Hematopoietic multipotent progenitor cell treated with erythropoietin and hydrocortisone succinate and interleukin-3 and kit ligand, for 15 days (in vitro differentiated cells): ENCODE data around the gene TBCD.

Experiments
- DNase-seq: peaks from one replicate; pipeline ENCODE4 v3.0.0-alpha.2; 2015; ENCODE audit warnings: low spot score

TBCD gene

GRCh38 chr17:82810644-82811430 is 59.0 kb downstream of the TBCD start:
- DNase-seq, result no peak

GRCh38 chr17:82812058-82812457 is 60.2 kb downstream of the TBCD start:
- no peak for DNase-seq

GRCh38 chr17:82812601-82813000 is 60.7 kb downstream of the TBCD start:
- DNase-seq, result no peak

- DNase-seq, result no peak
These were observed 61.6 kb downstream of the TBCD start for GRCh38 chr17:82813299-82814051.

- DNase-seq, result no peak
These were observed 63.0 kb downstream of the TBCD start for GRCh38 chr17:82814834-82815233.

GRCh38 chr17:82815354-82815753 is 63.5 kb downstream of the TBCD start:
- no peak for DNase-seq

GRCh38 chr17:82815790-82816305 is 64.0 kb downstream of the TBCD start:
- DNase-seq, result no peak

GRCh38 chr17:82816358-82816757 is 64.5 kb downstream of the TBCD start:
- DNase-seq, result no peak

GRCh38 chr17:82817947-82818346 is 66.1 kb downstream of the TBCD start:
- no peak for DNase-seq

GRCh38 chr17:82820278-82821251 is 68.7 kb downstream of the TBCD start:
- no peak for DNase-seq

GRCh38 chr17:82821554-82821953 is 69.7 kb downstream of the TBCD start:
- DNase-seq, result no peak

GRCh38 chr17:82822281-82822680 is 70.4 kb downstream of the TBCD start:
- DNase-seq, result no peak

GRCh38 chr17:82823004-82823403 is 71.1 kb downstream of the TBCD start:
- DNase-seq, result no peak

GRCh38 chr17:82825540-82826124 is 73.8 kb downstream of the TBCD start:
- DNase-seq, result no peak

GRCh38 chr17:82826211-82826610 is 74.3 kb downstream of the TBCD start:
- no peak for DNase-seq

GRCh38 chr17:82826956-82827355 is 75.1 kb downstream of the TBCD start:
- DNase-seq, result no peak

GRCh38 chr17:82828875-82829487 is 77.1 kb downstream of the TBCD start:
- no peak for DNase-seq

GRCh38 chr17:82830249-82830661 is 78.4 kb downstream of the TBCD start:
- no peak for DNase-seq

- DNase-seq, result no peak
These were observed 79.4 kb downstream of the TBCD start for GRCh38 chr17:82831041-82831817.

- DNase-seq, result no peak
These were observed 79.9 kb downstream of the TBCD start for GRCh38 chr17:82831818-82832200.
